Karpas-422 (cell line): ENCODE data around the gene ZNF787. TPM values are rescaled to one million over a fixed set of nuclear protein-coding genes. Genes with fewer than 3 reads are reported as not detected.

Source experiments
- DNase-seq: peaks from one replicate; pipeline ENCODE4 v3.0.0-alpha.2; 2015
- H2AFZ ChIP-seq: fragments of 200-600 bp; sonication (generic); 2 replicates; pipeline ENCODE4 v1.6.1; 2014; ENCODE audit warnings: antibody characterized with exemption, low read length, mixed read lengths
- H3K27ac ChIP-seq: fragments of 200-600 bp; sonication (generic); 2 replicates; pipeline ENCODE4 v1.5.1; 2014; ENCODE audit warnings: mild to moderate bottlenecking, low read length, moderate library complexity
- H3K27me3 ChIP-seq: fragments of 200-600 bp; sonication (generic); 2 replicates; pipeline ENCODE4 v1.6.1; 2014; ENCODE audit warnings: low read length, mixed read lengths
- H3K36me3 ChIP-seq: fragments of 200-600 bp; sonication (generic); 2 replicates; pipeline ENCODE4 v1.6.1; 2014; ENCODE audit warnings: low read length, mixed read lengths; ENCODE audit not compliant: insufficient read depth
- H3K4me1 ChIP-seq: fragments of 200-600 bp; sonication (generic); 2 replicates; pipeline ENCODE4 v1.6.1; 2014; ENCODE audit warnings: mild to moderate bottlenecking, low read length, mixed read lengths
- H3K4me2 ChIP-seq: fragments of 200-600 bp; sonication (generic); 2 replicates; pipeline ENCODE4 v1.6.1; 2014; ENCODE audit warnings: low read length, low read depth, mild to moderate bottlenecking; ENCODE audit not compliant: poor library complexity, severe bottlenecking
- H3K4me3 ChIP-seq: fragments of 200-600 bp; sonication (generic); 2 replicates; pipeline ENCODE4 v1.5.1; 2014; ENCODE audit warnings: mild to moderate bottlenecking, antibody characterized with exemption, low read length, mixed read lengths
- H3K79me2 ChIP-seq: fragments of 200-600 bp; sonication (generic); 2 replicates; pipeline ENCODE4 v1.6.1; 2014; ENCODE audit warnings: mild to moderate bottlenecking, low read length, mixed read lengths
- H3K9ac ChIP-seq: fragments of 200-600 bp; sonication (generic); 2 replicates; pipeline ENCODE4 v1.6.0; 2014; ENCODE audit warnings: low read length
- H3K9me2 ChIP-seq: fragments of 200-600 bp; sonication (generic), shearing (Covaris generic); replicated peaks from 2 replicates; pipeline ENCODE4 v1.6.0; 2014; ENCODE audit warnings: mild to moderate bottlenecking, low read length, moderate library complexity; ENCODE audit not compliant: insufficient read depth
- H3K9me3 ChIP-seq: fragments of 300-700, 200-600 bp; sonication (generic); 2 replicates; pipeline ENCODE4 v1.6.1; 2014; ENCODE audit warnings: low read length, mixed read lengths
- H4K20me1 ChIP-seq: fragments of 200-600 bp; sonication (generic); 2 replicates; pipeline ENCODE4 v1.6.1; 2014; ENCODE audit warnings: mild to moderate bottlenecking, antibody characterized with exemption, low read length, low read depth; ENCODE audit not compliant: insufficient read depth
- total RNA-seq: library from RNA; depleted of rRNA; stranded (reverse); fragments of >200 nt; shearing (Covaris generic); gene quantifications from 2 replicates; pipeline ENCODE4 v1.2.3, GENCODE V29; 2014; ENCODE audit warnings: low replicate concordance

Gene ZNF787
- total RNA-seq, 1 experiment from 2014 or later: 26.2 TPM

DNA sequence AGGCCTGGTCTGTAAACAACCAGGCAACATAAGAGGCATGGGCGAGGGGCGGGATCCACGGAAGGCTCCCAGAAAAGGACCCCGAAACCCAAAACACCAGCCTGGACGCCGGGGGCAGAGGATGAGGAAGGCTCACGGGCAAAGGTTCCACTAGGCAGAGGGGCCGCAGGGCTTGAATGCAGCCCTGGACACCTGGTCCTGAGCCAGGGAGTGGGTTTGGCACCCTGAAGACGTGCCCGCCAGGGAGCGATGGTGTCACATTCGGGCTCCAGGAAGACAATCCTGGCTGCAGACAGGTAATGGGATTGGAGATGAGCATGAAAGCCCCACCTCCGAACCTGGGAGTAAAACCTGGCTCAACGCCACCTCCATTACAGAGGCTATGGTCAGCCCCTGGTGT is 31.8 kb downstream of the ZNF787 start:
- DNase-seq: no peak
- Histone ChIP-seq H3K9me3 (no peaks in the 10 kb centered on the region), H3K27ac (no peak overlapping the region), H3K4me3 (no peak overlapping the region), H3K27me3 (no peaks in the 10 kb centered on the region), H3K4me1 (no peaks in the 10 kb centered on the region), H3K9ac (no peak overlapping the region), H3K36me3 (0 out of 2 replicates have a peak, but pooled peaks cover 5% of the 10 kb centered on the region), H3K4me2 (no peak overlapping the region), H2AFZ (no peak overlapping the region), H3K79me2 (peaks cover 36% of the 10 kb centered on the region), H4K20me1 (peaks cover 84% of the 10 kb centered on the region), H3K9me2 (no peaks in the 10 kb centered on the region)

DNA sequence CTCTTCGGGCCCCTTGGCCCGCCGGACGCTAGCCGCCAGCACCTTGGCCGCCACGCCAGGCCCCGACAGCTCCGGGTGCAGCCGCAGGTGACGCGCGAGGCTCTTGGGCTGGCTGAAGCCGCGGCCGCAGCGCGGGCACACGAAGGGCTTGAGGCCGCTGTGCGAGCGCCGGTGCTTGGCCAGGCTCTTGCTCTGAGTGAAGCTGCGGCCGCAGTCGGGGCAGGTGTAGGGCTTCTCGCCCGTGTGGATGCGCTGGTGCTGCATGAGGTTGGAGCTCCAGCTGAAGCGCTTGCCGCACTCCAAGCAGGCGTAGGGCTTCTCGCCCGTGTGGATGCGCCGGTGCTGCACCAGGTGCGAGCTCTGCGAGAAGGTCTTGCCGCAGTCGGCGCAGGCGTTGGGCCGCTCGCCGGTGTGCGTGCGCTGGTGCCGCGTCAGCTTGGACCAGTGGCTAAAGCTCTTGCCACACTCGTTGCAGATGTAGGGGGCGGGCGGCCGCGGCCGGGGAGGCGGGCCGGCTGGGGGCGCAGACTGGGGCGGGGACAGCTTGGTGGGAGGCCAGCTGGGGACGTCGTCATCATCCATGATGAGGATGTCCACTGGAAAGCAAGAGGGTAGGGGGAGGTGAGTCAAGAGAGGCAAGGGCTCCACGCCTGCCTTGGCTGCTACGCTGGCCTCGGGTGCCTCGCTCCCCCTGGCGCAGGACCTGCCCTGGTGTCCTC is 32.4 kb downstream of the ZNF787 start:
- DNase-seq: no peak
- H3K27ac ChIP-seq: no peak overlapping the region
- no peaks in the 10 kb centered on the region for H3K9me2 ChIP-seq
- no peaks in the 10 kb centered on the region for H3K27me3 ChIP-seq
- H4K20me1 ChIP-seq: peaks cover 89% of the 10 kb centered on the region
- H3K9ac ChIP-seq: no peak overlapping the region
- H3K36me3 ChIP-seq: 0 out of 2 replicates have a peak, but pooled peaks cover 5% of the 10 kb centered on the region
- no peak overlapping the region for H3K4me3 ChIP-seq
- H3K4me1 ChIP-seq: no peaks in the 10 kb centered on the region
- no peaks in the 10 kb centered on the region for H3K9me3 ChIP-seq
- no peak overlapping the region for H2AFZ ChIP-seq
- no peak overlapping the region for H3K4me2 ChIP-seq
- peaks cover 33% of the 10 kb centered on the region for H3K79me2 ChIP-seq

- Histone ChIP-seq H3K27ac (no peak overlapping the region), H3K4me2 (no peak overlapping the region), H3K36me3 (0 out of 2 replicates have a peak, but pooled peaks cover 5% of the 10 kb centered on the region), H2AFZ (no peak overlapping the region), H3K27me3 (no peaks in the 10 kb centered on the region), H3K9ac (no peak overlapping the region), H3K9me3 (no peaks in the 10 kb centered on the region), H3K79me2 (peaks cover 25% of the 10 kb centered on the region), H3K9me2 (no peaks in the 10 kb centered on the region), H4K20me1 (peaks cover 86% of the 10 kb centered on the region), H3K4me3 (no peak overlapping the region), H3K4me1 (no peaks in the 10 kb centered on the region)
- no peak for DNase-seq
Measured at GRCh38 chr19:56087647-56088496, 33.2 kb downstream of the ZNF787 start.

GRCh38 chr19:56086671-56087430 is 34.2 kb downstream of the ZNF787 start:
- Histone ChIP-seq H3K27ac (no peak overlapping the region), H3K79me2 (peaks cover 15% of the 10 kb centered on the region), H2AFZ (no peak overlapping the region), H3K27me3 (no peaks in the 10 kb centered on the region), H4K20me1 (peaks cover 79% of the 10 kb centered on the region), H3K4me3 (no peak overlapping the region), H3K9ac (no peak overlapping the region), H3K4me1 (peaks cover 3% of the 10 kb centered on the region; the same call in 1 of the 2 replicates), H3K36me3 (0 out of 2 replicates have a peak, but pooled peaks cover 5% of the 10 kb centered on the region), H3K4me2 (no peak overlapping the region), H3K9me2 (no peaks in the 10 kb centered on the region), H3K9me3 (no peaks in the 10 kb centered on the region)
- no peak for DNase-seq

DNA sequence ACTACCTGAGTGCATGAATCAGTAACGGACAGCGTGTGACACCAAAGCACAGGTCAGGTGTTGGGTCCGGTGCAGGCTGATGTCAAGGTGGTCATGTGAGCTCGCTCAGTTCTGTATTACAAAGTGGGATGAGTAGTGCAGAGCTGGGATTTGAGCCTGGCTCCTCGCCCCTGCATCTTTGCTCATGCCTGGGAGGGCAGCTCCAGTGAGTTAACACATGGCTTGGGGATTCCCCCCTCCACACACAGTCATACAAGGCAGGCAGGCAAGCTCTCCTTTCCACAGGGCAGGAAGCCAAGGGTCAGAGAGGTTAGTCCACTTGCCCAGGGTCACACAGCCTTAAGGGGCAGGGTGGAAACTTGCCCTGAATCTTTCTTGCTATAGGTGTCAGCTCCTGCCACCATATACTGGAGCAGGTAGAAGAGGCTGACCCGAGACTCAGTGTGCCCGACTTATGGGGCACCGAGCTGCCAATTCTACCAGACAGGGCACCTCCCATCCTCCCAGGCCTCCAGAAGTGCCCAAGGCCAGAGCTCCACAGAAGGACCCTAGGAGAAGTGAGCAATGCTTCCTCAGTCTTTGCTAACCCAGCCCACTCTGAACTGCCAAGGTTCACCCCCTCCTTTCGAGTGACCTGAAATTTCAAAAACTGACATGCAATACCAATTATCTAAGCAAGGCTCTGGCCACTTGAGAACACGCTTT is 35.4 kb downstream of the ZNF787 start:
- peaks cover 4% of the 10 kb centered on the region for H3K79me2 ChIP-seq
- H2AFZ ChIP-seq: no peak overlapping the region
- H3K9me3 ChIP-seq: no peaks in the 10 kb centered on the region
- 0 out of 2 replicates have a peak, but pooled peaks cover 5% of the 10 kb centered on the region for H3K36me3 ChIP-seq
- peaks cover 14% of the 10 kb centered on the region for H3K4me1 ChIP-seq
- H3K27me3 ChIP-seq: no peaks in the 10 kb centered on the region
- no peak overlapping the region for H3K4me3 ChIP-seq
- no peak overlapping the region for H3K4me2 ChIP-seq
- no peak for DNase-seq
- no peaks in the 10 kb centered on the region for H3K9me2 ChIP-seq
- H3K9ac ChIP-seq: no peak overlapping the region
- H3K27ac ChIP-seq: no peak overlapping the region
- peaks cover 73% of the 10 kb centered on the region for H4K20me1 ChIP-seq

DNA sequence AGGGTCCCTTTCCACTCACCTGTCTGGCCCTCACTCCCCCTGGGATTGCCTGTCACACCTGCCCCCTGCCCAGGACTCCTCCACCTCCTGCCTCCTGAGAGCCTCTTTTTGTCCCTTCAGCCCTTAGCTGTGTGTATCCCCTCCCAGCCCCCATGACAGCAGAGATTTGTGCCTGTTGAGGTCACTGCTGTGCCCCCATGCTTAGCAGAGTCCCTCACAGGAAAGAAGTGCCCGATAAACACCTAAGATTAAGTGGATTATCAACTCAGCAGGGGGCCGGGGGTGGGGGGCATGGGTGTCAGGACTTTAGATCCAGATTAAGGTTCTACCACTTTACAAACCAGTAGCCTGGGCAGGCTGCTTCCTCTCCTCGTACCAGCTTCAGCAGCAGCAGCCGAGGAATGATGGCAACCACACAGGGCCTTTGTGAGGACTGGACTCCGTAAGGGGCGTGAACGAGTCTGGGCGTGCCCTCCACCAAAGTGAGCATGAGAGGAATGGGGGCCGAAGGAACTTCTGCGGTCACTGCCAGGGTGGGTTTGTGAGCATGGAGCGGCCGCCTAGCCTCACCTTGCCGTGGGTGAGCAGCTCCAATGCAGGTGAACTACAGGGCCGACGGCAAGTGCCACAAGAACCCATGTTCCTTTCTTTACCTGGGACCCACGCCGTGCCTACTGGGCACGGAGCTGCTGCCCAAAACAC is 36.1 kb downstream of the ZNF787 start:
- H3K4me3 ChIP-seq: no peak overlapping the region
- H3K27me3 ChIP-seq: no peaks in the 10 kb centered on the region
- H3K9me3 ChIP-seq: no peaks in the 10 kb centered on the region
- H2AFZ ChIP-seq: no peak overlapping the region
- no peak for DNase-seq
- no peak overlapping the region for H3K4me2 ChIP-seq
- peaks cover 15% of the 10 kb centered on the region for H3K4me1 ChIP-seq
- peaks cover 67% of the 10 kb centered on the region for H4K20me1 ChIP-seq
- peaks cover 2% of the 10 kb centered on the region for H3K79me2 ChIP-seq
- H3K9me2 ChIP-seq: no peaks in the 10 kb centered on the region
- H3K27ac ChIP-seq: no peak overlapping the region
- no peak overlapping the region for H3K9ac ChIP-seq
- 0 out of 2 replicates have a peak, but pooled peaks cover 4% of the 10 kb centered on the region for H3K36me3 ChIP-seq

DNA sequence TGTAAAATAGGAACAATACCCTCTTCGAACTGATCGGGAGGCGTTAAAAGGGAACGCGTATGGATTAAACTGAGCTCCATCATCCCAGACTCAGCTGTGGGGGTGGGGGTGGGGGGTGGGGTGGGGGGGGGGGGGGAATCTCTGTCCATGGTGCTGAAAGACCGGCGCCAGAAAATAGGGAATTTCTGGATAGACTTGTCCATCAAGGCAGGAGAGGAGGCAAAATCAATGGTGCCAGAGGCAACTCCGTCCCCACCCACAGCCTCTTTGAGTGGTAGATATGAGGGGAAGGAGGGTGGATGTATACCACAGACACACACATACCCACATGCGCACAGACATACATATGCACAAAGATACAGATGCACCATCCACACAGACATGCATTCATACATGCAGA is 37.4 kb downstream of the ZNF787 start:
- Histone ChIP-seq H3K9ac (no peak overlapping the region), H2AFZ (no peak overlapping the region), H3K27me3 (no peaks in the 10 kb centered on the region), H3K4me3 (no peak overlapping the region), H3K4me1 (peaks cover 15% of the 10 kb centered on the region), H3K27ac (no peak overlapping the region), H3K4me2 (no peak overlapping the region), H3K36me3 (no peaks in the 10 kb centered on the region), H3K9me3 (no peaks in the 10 kb centered on the region), H4K20me1 (peaks cover 54% of the 10 kb centered on the region), H3K79me2 (no peaks in the 10 kb centered on the region), H3K9me2 (no peaks in the 10 kb centered on the region)
- no peak for DNase-seq
